ENCODE measurements around the gene CPXM2.

CPXM2 gene

DNA sequence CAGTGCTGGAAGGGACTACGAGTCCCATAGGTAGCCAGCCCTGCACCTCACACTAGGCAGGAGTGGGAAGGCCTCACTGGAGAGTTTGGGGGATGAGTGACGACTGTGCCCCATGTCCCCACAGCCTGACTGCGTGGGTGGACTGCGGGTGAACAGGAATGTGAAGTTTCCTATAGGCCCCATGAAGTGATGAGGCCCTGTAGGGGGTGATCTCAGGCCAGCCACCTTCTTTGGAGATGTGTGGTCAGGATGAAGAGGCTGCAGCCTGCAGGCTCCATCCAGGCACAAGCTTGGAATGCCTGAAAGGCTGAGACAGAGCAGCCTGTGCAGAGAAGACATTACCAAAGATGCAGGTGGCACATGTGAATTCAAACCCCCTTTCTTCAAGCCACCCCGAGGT, 94.9 kb downstream of the CPXM2 start:
- no peak for DNase-seq (ENCODE audit: low read depth)

DNA sequence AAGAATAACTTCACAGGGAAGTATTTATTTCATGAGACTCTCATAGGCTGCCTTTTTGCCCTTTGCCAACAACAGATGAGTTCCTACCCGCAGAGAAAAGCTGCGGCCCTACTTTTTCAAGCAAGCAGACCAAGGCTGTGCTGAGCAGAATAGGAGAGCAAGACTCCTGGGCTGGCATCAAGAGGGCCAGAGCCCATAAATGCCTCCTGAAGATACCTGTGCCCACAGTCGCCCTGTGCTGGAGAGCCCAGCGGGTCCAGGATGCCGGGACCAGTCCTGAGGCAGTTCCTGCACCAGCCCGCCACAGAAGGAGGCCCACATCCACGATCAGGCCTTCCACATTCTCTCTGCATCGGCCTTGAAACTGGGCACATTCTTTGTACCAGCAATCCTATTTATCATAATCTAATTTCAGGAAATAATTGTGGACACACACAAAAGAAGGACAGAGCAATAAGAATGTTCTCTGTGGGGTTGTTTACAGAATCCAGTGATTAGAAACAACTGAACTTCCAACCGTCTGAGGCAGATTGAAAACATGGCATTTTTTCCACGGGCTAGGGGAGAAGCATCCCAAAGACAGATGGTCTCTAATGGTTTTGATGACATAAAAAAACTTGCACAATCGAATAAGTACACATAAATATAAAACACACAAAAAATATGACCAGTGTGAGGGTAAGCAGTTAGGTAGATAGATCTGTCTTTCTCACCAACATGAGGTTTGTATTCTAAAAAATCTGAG, 95.6 kb downstream of the CPXM2 start:
- no peak for DNase-seq (ENCODE audit: low read depth)

DNA sequence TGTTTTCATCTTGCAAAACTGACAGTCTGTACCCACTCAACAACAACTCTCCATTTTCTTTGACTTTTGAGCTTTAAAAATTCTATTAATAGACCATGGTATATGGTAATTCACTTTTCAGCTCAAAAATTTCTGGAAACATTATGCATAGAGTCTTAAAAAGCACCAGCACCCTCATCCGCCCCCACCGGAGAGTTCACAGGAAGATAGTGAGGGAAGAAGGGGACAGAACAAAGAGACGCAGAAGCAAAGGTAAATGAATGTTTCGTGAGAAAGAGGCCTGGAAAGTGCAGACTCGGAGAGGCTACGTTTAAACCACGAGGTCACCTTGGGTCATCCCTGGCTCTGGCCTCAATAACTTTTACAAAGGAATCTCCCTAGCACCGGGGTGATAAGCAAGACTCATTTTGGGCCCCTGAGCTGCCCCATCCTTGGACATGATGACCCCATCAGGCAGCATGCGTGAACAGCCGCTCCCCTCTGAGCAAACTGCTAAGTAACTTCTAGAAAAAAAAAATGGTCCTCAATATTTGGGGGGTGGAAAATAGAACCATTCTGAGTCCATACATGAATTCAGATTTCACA, 96.3 kb downstream of the CPXM2 start:
- no peak for DNase-seq (ENCODE audit: low read depth)

DNA sequence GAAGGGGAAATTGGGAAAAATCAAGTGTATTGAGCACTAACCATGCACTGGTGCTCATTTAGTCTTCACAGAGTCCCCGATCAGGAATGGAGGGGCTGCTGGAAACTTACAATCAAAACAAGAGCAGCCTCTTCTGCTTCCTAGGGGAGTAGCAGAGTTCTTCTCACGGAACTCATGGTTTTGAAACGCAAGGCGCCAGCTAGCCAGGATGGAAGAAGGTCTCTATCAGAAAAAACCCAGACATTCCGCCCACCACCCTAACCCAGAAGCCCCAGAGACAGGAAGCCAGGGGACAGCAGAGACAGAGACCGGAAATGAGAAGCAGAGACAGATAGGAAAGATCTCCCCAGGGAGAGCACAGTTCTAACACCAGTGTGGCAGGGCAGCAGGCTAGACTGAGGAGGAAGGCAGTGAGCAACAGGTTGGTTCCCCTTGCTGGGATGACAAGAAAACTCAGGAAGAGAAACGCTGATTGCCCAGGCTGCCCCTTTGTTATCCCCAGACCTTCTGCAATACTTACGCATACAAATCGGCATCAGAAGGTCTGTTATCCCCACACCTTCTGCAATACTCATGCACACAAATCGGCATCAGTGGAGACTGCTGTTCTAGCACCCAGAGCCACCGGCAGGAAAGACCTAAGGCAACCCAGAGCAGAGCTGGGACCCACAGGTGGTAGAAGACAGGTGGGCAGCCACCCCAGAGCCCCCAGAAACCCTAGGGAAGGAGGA, 99.2 kb downstream of the CPXM2 start:
- no peak for DNase-seq (ENCODE audit: low read depth)

DNA sequence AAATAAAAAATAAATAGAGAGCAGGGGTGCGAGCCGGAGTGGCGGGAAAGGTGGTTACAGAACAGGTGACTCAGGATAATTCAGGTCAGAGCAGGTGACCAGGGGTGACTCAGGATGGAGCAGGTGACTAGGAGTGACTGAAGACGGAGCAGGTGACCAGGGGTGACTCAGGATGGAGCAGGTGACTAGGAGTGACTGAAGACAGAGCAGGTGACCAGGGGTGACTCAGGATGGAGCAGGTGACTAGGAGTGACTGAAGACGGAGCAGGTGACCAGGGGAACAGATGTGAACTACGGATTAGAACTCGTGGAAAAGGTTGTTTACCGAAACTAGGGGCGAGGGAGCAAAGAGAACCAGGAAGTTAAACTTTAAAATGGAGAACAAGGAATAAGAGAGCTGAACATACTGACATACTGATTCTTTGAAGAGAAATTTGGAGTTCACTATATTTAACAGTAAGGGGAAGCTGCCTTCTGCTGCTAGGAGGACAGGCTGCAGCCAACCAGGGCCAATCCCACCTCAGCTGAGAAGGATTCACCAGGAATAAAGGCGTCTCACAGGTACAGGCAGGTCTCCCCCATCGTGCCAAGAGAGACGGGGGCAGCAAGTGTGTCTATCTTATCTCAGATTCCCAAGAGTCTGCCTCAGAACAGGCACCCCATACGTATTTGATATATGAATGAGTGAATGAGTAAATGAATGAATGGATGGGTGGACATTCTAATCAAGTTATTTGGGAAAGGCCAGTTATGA, 101.3 kb downstream of the CPXM2 start:
- DNase-seq (ENCODE audit: low read depth) = no peak

DNA sequence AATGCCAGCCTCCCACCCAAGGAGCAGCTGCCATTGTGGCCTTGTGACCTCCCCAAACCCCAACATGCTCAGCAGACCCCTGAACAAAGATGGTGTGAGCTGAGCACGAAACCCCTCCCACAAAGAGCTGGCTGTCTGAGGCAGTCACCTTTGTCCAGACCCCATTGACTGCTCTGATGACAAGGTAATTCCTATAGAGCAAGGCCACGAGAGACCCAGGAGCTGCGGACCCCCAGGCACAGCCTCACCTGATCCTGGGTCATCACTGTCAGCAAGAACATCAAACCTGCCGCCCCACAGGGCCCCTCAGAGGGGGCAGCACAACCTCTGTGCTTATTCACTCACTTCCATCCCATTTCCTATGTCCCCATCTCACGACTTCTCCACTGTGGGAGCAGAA, 102.6 kb downstream of the CPXM2 start:
- DNase-seq (ENCODE audit: low read depth) = no peak

DNA sequence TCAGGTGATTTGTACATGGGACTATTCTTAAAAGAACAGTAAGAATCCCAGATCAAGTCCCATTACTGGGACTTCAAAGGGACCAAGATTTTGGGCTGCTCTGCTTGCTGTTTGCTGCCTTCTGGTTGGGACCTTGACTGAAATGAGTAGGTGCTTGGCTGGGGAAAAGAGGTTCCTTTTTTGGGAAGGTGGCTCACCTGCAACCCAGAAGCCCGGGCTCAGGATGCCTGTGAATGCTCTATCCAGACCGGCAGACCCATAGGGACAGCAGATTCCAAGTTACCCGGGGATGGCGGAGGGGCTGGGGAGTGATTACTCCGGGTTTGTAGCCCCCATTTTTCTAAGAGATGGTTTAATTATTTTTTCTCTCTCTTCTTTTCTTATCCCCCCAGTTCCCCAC, 104.0 kb downstream of the CPXM2 start:
- DNase-seq (ENCODE audit: low read depth) = no peak

DNA sequence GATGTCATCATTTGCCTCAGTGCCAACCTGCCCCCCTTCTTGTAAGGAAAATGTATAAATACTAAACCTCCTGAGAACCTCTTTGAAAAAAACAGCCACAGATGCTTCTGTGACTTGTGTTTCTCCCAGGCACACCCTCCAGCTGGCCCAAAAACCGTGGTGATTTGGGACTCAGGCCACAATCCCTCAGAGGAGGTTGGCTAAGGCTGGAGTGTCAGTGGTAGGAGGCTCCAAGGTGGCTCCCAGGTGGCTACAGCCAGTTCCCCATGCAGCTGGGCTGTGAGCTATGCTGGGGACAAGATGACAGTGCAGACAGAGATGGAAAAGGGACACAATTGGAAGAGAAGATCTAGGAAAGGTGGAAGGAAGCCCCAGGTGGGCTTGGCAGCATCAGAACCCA, 104.7 kb downstream of the CPXM2 start:
- DNase-seq (ENCODE audit: low read depth) = no peak

DNA sequence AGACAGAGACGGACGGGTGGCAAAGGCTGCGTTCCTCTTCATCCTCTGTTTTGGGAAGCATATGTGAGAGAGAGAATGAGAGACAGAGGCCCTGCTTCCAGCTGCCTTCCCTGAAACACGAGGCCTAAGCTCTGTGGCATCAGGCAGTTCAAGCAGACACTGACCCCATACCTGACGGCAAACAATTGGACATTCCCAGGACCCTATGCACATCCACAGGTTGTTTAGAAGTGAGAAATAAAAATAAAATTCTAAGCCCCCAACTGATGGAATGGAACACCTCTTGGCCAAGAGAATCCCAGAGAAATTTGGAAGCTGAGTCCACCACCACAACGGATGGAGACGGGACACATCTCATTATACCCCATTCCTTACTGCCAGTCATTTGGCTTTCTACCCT, 105.3 kb downstream of the CPXM2 start:
- no peak for DNase-seq (ENCODE audit: low read depth)

DNA sequence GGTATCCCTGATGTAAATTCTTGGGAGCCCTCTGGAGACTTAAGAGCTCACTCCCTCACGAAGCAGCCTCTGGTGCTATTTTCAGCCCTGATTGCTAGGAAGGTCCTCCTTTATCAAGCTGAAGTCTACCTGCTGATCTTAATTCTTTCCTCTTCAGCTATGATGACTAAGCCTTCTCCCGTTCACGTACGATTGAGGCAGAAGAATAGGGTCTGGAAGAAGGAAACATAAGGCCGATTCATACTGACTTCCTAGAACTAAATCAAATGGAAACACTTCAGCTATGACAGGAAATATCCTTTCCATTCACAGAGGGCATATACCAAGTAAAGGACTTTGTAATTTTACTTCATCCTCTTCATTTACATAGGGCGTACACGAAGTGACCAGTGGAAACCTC, 107.0 kb downstream of the CPXM2 start:
- DNase-seq (ENCODE audit: low read depth) = no peak

DNA sequence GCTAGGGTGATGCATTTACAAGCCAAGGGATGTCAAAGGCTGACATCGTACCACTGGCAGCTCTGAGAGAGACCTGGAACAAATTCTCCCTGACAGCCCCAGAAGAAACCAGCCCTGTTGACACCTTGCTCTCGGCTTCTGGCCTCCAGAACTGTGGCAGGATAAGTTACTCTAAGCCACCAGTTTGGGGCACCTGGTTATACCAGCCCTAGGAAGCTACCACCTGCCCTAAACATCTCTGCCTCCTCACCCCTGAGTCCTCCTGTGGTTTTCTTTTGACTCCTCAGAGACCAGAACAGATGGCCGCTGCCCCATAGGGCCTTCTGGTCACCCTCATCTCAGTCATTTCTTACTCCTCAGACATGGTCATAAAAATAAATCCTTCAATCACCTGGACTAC, 107.4 kb downstream of the CPXM2 start:
- no peak for DNase-seq (ENCODE audit: low read depth)

DNA sequence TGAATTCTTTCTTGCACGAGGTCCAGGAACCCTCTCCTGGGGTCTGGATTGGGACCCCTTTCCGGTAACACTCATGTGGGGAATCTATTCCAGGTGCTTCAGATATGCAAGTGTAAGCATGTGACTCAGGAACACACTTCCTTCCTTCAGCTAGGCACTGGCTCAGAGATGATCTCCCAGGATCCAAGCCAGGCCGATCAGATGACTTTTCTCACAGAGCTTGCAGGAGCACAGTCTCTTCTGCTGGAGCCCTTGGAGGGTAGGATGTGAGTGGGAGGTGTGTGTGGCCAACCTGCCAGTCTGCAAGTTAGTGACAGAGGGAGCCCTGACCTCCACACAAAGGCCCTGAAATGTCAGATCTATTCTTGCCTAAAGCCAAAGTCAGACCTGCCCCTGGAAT, 108.3 kb downstream of the CPXM2 start:
- DNase-seq (ENCODE audit: low read depth) = no peak

DNA sequence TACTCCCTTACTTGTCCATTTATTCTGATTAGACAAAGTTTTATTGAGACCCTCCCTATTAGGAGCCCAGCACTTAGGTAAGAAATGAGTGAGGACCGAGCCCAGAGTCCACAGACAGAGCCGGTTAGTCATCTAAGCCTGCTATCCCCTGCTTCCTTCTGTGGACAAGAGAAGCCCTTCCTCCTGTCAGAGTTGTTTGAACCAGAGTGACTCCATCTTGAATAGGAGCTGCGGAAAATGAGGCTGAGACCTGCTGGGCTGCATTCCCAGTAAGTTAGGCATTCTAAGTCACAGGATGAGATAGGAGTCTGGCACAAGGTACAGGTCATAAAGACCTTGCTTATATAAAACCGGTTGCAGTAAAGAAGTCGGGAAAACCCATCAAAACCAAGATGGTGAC, 109.1 kb downstream of the CPXM2 start:
- DNase-seq (ENCODE audit: low read depth) = no peak

DNA sequence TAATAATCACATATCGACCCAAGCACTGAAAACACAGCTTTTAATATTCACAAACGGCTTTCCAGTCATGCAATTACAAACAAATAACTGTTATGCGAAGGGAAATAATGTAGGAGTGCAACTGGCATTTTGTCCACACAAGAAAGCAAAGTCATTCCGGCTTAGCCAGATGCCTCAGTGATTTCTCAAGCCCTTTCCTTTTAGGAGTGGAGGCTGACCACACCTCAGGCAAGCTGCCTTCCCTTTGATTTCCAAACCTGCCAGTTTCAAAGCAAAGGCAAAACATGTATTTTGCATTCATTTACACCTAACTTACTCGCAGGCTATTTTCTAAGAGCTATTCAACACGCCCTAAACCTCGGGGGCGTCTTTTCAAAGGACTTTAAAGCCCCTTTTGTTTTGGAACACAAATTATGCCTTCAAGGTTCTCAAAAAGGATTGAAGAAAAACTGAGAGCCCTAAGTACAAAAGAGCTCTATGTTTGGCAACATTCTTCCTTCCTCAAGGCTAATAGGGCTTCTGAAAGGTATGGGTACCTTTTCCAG, 109.6 kb downstream of the CPXM2 start:
- DNase-seq (ENCODE audit: low read depth) = no peak

DNA sequence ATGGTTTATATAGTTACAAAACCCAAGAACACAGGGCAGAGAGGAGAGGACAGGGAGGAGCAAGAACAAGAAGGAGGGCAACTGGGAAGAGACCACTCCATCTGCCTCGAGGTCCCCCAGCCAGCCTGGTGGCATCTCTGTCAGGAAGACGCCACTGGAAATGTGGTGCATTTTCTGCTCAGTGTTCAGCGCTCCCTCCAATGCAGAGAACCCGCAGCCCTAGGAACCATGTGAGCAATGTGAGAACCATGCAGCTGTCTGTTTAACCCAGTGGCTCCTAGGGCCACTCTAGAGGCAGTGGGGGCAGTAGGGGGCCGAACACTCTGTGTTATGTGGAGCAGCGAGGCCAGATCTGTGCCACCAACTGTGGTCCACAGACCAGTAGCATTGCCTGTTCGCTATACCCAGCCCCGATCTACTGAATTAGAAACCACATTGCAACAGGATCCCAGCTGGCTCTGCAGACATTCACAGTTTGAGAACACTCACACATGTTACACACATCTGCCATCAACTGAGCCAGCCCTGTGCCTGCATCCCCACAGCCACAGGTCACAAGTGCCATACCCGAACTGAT, 110.2 kb downstream of the CPXM2 start:
- no peak for DNase-seq (ENCODE audit: low read depth)

DNA sequence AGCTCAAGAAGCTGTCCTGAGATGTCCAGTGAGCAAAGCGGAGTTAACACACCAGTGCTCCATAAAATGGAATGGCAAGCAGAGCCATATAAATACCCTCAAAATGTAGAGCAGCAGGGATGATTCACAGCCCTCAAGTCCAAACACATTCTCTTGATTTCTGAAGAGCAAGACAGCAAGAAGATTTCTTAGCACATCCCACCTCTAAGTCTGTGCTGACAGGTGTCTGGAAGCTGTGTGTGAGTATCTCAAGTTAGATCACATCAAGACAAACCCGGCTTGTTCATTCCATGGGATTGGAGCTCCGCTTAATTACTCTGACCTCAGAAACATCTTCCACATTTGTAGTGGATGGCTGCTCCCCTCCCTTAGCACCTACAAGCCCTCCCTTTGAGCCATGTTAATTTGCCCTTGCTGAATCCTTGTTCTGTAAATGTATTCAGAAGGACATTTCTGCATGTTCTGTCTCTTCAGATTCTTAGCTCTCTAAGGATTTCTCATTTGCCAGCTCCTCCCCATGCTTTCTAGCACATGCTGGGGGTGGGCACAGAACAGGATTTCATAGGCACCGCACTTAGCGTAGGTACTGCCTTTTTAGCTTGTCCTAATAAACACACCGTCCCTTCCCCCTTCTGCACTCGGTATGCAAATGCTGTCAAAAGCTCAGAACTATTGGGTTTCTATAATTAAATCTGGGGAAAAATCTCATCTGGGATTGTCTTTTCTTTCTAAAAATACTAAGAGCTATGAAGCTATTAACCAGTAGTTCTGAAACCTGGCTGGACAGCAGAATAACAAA, 112.7 kb downstream of the CPXM2 start:
- no peak for DNase-seq (ENCODE audit: low read depth)

DNA sequence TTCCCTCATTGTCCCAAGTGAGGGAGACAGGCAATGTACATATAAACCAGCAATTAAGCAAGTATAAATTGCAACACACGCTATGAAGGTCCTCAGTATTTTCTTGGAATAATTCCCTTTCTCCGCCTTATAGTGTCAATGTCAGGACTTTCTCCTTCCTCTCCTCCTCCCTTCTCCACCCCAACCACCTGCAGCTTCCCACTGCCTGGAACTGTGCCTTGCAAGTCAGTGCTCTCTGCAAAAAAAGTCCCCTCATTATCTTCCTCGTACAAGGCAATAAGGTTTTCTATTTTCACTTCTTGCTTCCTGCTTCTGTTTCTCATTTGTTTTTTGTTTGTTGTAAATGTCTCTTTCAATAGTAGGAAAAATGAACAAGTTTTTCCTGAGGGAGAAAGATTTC, 113.7 kb downstream of the CPXM2 start:
- DNase-seq (ENCODE audit: low read depth) = no peak

DNA sequence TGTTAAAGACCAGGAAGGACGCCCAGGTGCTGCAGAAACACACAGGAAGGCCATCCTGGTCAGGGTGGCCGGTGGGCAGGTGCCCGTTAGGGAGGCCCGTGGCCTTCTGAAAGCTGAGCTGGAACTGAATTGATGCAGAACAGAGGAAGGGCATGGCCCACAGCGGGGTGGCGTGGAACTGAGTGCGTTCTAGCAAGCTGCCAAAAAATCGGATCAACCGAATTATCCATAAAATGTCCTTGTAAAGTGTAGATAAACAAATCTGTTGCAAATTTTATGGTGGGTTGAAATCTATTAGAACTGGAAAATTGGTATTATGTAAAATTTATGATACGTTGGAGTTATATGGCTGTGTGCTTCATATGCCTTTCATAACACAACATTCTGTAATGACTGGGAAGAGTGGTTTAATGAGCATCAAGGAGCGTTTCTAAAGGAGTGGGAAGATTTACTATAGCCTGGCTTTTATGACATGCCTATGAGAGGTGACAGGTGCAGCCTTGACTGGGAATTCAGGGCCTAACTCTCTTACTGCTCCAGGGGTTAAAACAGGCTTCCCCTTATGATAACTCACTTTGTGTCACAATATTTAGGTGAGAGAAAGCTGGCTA, 117.4 kb downstream of the CPXM2 start:
- no peak for DNase-seq (ENCODE audit: low read depth)

DNA sequence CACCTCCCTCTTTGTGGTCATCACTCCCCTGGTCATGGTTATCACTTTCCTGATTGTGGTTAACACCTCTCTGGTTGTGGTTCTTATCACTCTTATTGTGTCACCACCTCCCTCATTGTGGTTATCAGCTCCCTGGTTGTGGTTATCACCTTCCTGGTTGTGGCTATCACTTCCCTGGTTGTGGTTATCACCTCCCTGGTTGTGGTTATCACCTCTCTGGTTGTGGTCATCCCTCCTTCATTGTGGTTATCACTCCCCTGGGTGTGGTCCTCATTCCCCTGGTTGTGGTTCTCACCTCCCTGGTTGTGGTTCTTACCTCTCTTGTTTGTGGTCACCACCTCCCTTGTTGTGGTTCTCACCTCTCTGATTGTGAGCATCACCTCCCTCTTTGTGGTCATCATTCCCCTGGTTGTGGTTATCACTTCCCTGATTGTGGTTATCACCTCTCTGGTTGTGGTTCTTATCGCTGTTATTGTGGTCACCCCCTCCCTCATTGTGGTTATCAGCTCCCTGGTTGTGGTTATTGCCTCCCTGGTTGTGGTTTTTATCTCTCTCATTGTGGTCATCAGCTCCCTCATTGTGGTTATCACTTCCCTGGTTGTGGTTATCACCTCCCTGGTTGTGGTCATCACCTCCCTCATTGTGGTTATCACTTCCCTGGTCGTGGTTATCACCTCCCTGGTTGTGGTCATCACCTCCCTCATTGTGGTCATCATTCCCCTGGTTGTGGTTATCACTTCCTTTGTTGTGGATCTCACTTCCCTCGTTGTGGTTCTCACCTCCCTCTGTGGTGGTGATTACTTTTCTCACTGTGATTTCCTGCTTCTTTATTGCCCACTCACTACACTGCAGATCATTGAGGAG, 118.7 kb downstream of the CPXM2 start:
- no peak for DNase-seq (ENCODE audit: low read depth)

All from stimulated activated CD8-positive, alpha-beta memory T cell treated with anti-CD3 and anti-CD28 coated beads, Interleukin-4, amount 100 ng/mL, for 24 hours (primary cell).